GM12878 (cell line): ENCODE measurements around the gene UBLCP1. TPM values are rescaled to one million over a fixed set of nuclear protein-coding genes. Genes with fewer than 3 reads are reported as not detected.

ENCODE experiments used
- ATAC-seq: fragments of 200-7000 bp; cut with Tn5 transposase; 3 replicates; pipeline ENCODE4 v1.9.1; 2020; ENCODE audit warnings: mild to moderate bottlenecking, moderate library complexity
- BruUV-seq: library from RNA; stranded (reverse); fragments of 400-500 nt; replicated peaks from 2 replicates; lab custom pipeline; 2021; lab: Mats Ljungman, UMichigan
- CTCF ChIA-PET: fragments of 300-600 bp; sonication (Branson Sonifier 250); formaldehyde crosslinking; extraction: SDS; loops from one replicate; lab custom pipeline; 2021; ENCODE audit warnings: inconsistent platforms; lab: Yijun Ruan, JAX
- POLR2A ChIA-PET: fragments of 350-600 bp; formaldehyde crosslinking; extraction: SDS; loops from one replicate; lab custom pipeline; 2021; ENCODE audit warnings: inconsistent platforms; lab: Charles Lee
- RAD21 ChIA-PET: fragments of 300-600 bp; sonication (Branson Sonifier 250); formaldehyde crosslinking; loops from one replicate; lab custom pipeline; 2023; ENCODE audit warnings: antibody characterized with exemption; ENCODE audit not compliant: unreplicated experiment; lab: Charles Lee
- SMC1A ChIA-PET: fragments of 300-600 bp; sonication (Branson Sonifier 250); formaldehyde crosslinking; loops from one replicate; lab custom pipeline; 2023; ENCODE audit not compliant: unreplicated experiment, uncharacterized antibody; lab: Charles Lee
- DNase-seq: peaks from one replicate; pipeline ENCODE4 v3.0.0-alpha.2; 2011; ENCODE audit warnings: low read depth, low spot score
- FAIRE-seq: peaks from 3 replicates; lab custom pipeline; 2011; peaks lifted over from hg19 to GRCh38; lab: Jason Lieb, UNC
- H2AFZ ChIP-seq: 2 replicates; pipeline ENCODE4 v1.6.0; 2011; ENCODE audit warnings: low read depth, low read length, control low read depth; ENCODE audit not compliant: control insufficient read depth
- H3K27ac ChIP-seq: 2 replicates; pipeline ENCODE4 v1.5.1; 2011; ENCODE audit warnings: control low read depth; ENCODE audit not compliant: control insufficient read depth, insufficient read depth
- H3K27me3 ChIP-seq, 2 experiments: replicated peaks in 1 of 2; 2 replicates each; pipeline versions ENCODE4 v1.6.0 to v1.6.1; 2011; ENCODE audit warnings: low read length in 1 of 2; ENCODE audit not compliant: control insufficient read depth in 2 of 2, insufficient read depth in 2 of 2
- H3K36me3 ChIP-seq, 2 experiments: 2 replicates each; pipeline ENCODE4 v1.5.1; 2011; ENCODE audit warnings: low read length in 1 of 2; ENCODE audit not compliant: control insufficient read depth in 2 of 2, insufficient read depth in 2 of 2
- H3K4me1 ChIP-seq: 2 replicates; pipeline ENCODE4 v1.6.1; 2011; ENCODE audit warnings: mild to moderate bottlenecking, low read length, moderate library complexity, mixed read lengths; ENCODE audit not compliant: control insufficient read depth, insufficient read depth
- H3K4me2 ChIP-seq: 2 replicates; pipeline ENCODE4 v1.6.0; 2011; ENCODE audit warnings: control low read depth; ENCODE audit not compliant: control insufficient read depth, insufficient read depth
- H3K4me3 ChIP-seq: fragments of 200-600 bp; sonication (generic); 2 replicates; pipeline ENCODE4 v1.5.1; 2016
- H3K79me2 ChIP-seq: 2 replicates; pipeline ENCODE4 v1.6.0; 2011; ENCODE audit warnings: low read length; ENCODE audit not compliant: control insufficient read depth, insufficient read depth
- H3K9ac ChIP-seq: 2 replicates; pipeline ENCODE4 v1.8.0; 2011; ENCODE audit warnings: low read length, control low read depth, mixed read lengths; ENCODE audit not compliant: control insufficient read depth, insufficient read depth
- H3K9me3 ChIP-seq: replicated peaks from 3 replicates; pipeline ENCODE4 v1.5.1; 2011; ENCODE audit warnings: mild to moderate bottlenecking, low read length; ENCODE audit not compliant: control insufficient read depth, insufficient read depth
- H4K20me1 ChIP-seq: 2 replicates; pipeline ENCODE4 v1.6.0; 2011; ENCODE audit not compliant: control insufficient read depth, insufficient read depth
- CBX3 ChIP-seq: fragments of 200-600 bp; sonication (generic); IDR thresholded peaks from 2 replicates; pipeline ENCODE4 v1.6.1; 2016; ENCODE audit warnings: low read depth, borderline replicate concordance
- CHD2 ChIP-seq: IDR thresholded peaks from 2 replicates; pipeline ENCODE4 v1.6.1; 2011; ENCODE audit warnings: low read depth, low read length, improper control_type of control experiment, borderline replicate concordance
- CREB1 ChIP-seq: IDR thresholded peaks from 2 replicates; pipeline ENCODE4 v1.6.1; 2012; ENCODE audit warnings: low read depth, mild to moderate bottlenecking, inconsistent platforms
- DPF2 ChIP-seq: fragments of 450-650 bp; IDR thresholded peaks from 2 replicates; pipeline ENCODE4 v1.6.1; 2017; ENCODE audit warnings: mild to moderate bottlenecking
- ELK1 ChIP-seq: IDR thresholded peaks from 2 replicates; pipeline ENCODE4 v1.6.1; 2012; ENCODE audit warnings: low read depth, low read length, improper control_type of control experiment
- ETV6 ChIP-seq, 2 experiments: fragments of 450-650 bp in 1 of 2; IDR thresholded peaks in 1 of 2; conservative IDR thresholded peaks in 1 of 2; 2 replicates each; pipeline ENCODE4 v1.6.1; 2014; ENCODE audit warnings: antibody characterized with exemption in 1 of 2, borderline replicate concordance in 1 of 2, low read depth in 1 of 2, mild to moderate bottlenecking in 1 of 2, moderate library complexity in 1 of 2
- EZH2 ChIP-seq: IDR thresholded peaks from 2 replicates; pipeline ENCODE4 v1.6.1; 2012; ENCODE audit warnings: low read depth, mild to moderate bottlenecking, control low read depth, inconsistent platforms, low read length, borderline replicate concordance; ENCODE audit not compliant: control insufficient read depth
- IKZF1 ChIP-seq: fragments of 450-650 bp; conservative IDR thresholded peaks from 2 replicates; pipeline ENCODE4 v1.6.1; 2017; ENCODE audit warnings: antibody characterized with exemption, mild to moderate bottlenecking
- KLF5 ChIP-seq: fragments of 450-650 bp; IDR thresholded peaks from 2 replicates; pipeline ENCODE4 v1.6.1; 2014; ENCODE audit warnings: mild to moderate bottlenecking; ENCODE audit not compliant: partially characterized antibody
- NFYA ChIP-seq: IDR thresholded peaks from 2 replicates; pipeline ENCODE4 v1.6.1; 2011; ENCODE audit warnings: low read depth, mild to moderate bottlenecking, low read length, improper control_type of control experiment, borderline replicate concordance
- PAX8 ChIP-seq: fragments of 450-650 bp; IDR thresholded peaks from 2 replicates; pipeline ENCODE4 v1.6.1; 2017; ENCODE audit warnings: mild to moderate bottlenecking, moderate library complexity
- PBX3 ChIP-seq: IDR thresholded peaks from 2 replicates; pipeline ENCODE4 v1.6.1; 2011; ENCODE audit warnings: mild to moderate bottlenecking, low read depth, low read length, moderate library complexity; ENCODE audit not compliant: insufficient replicate concordance
- RAD51 ChIP-seq: fragments of 450-650 bp; IDR thresholded peaks from 2 replicates; pipeline ENCODE4 v1.6.1; 2016; ENCODE audit warnings: moderate library complexity, mild to moderate bottlenecking, inconsistent platforms
- SMAD1 ChIP-seq: fragments of 450-650 bp; IDR thresholded peaks from 2 replicates; pipeline ENCODE4 v1.6.1; 2018; ENCODE audit warnings: mild to moderate bottlenecking, low read depth; ENCODE audit not compliant: partially characterized antibody
- ZNF274 ChIP-seq: IDR thresholded peaks from one replicate; pipeline ENCODE4 v1.8.0; 2011; ENCODE audit not compliant: insufficient read length, insufficient read depth
- WGBS: methylation state at CpG from one replicate; pipeline ENCODE4 v1.1.6; 2016; ENCODE audit warnings: low lambda C conversion rate; ENCODE audit not compliant: insufficient replicate concordance, insufficient coverage; ENCODE audit errors: missing lambda C conversion rate; 5-methylcytosine and 5-hydroxymethylcytosine counted together
- in situ Hi-C: fragments of 300-500 bp; cut with MboI; formaldehyde crosslinking; loops from 9 replicates; pipeline ENCODE4 v1.14.3; 2018; ENCODE audit warnings: mixed read lengths
- intact Hi-C: fragments of 100-400 bp; cut with micrococcal nuclease; formaldehyde crosslinking; loops from one replicate; pipeline ENCODE4 v1.14.2; 2022; ENCODE audit not compliant: unreplicated experiment
- polyA plus RNA-seq, 11 experiments: library from polyadenylated mRNA; depleted of rRNA in 4 of 11; unstranded in 6 of 11; stranded (reverse) in 5 of 11; fragments of >200 nt; fragmentation: Nextera tagmentation in 4 of 11; fragmentation: Illumina TruSeq in 1 of 11; extraction: Ambion mirVana in 4 of 11; extraction: Trizol in 1 of 11; gene quantifications; 1 replicate in 1 of 11; 2 replicates in 10 of 11; pipeline versions ENCODE4 v1.2.1 to v1.2.3, GENCODE V29; 2011 to 2016; ENCODE audit warnings: inconsistent platforms in 2 of 11, missing spikeins in 2 of 11, low read depth in 1 of 11
- total RNA-seq, 4 experiments: library from RNA; depleted of rRNA in 3 of 4; stranded (reverse); fragments of >200 nt in 3 of 4; fragmentation: Illumina TruSeq in 1 of 4; extraction: Trizol in 1 of 4; gene quantifications; 2 replicates each; pipeline versions ENCODE4 v1.2.1 to v1.2.3, GENCODE V29; 2013 to 2021
- TF ChIP-seq, protein P1 (sequence below): IDR thresholded peaks from 2 replicates; pipeline ENCODE4 v1.6.1; 2011; ENCODE audit warnings: low read depth, mild to moderate bottlenecking, low read length, moderate library complexity, borderline replicate concordance; ENCODE audit errors: extremely low read depth

UBLCP1 gene
- total and polyA plus RNA-seq, 10 of the 15 experiments (the other 5 are each of a cell fraction or from before 2014, with no cell fraction given): 18.8 to 44.2 (median 32.1) TPM

- no peak overlapping the region for H3K4me3 ChIP-seq
- ChIA-PET RAD21 (interaction anchor here (0.7 to 3.3 kb wide), 15 partner anchors 28 to 653 kb away, joined by 3 to 38 read pairs (median 5); no protein-coding TSS in a partner anchor), POLR2A (interaction anchor here (0.6 to 1.4 kb wide), 5 partner anchors 52 to 98 kb away, joined by 3 to 6 read pairs (median 5); no protein-coding TSS in a partner anchor), CTCF (interaction anchor here (0.7 to 3.4 kb wide), 20 partner anchors 9 to 653 kb away, joined by 3 to 60 read pairs (median 6); no protein-coding TSS in a partner anchor), SMC1A (interaction anchor here (0.6 to 4.5 kb wide), 24 partner anchors 8 to 653 kb away, joined by 3 to 74 read pairs (median 4); no protein-coding TSS in a partner anchor)
- no peaks in the 10 kb centered on the region for H3K27me3 ChIP-seq
- in situ Hi-C loops: no loop called here
- ATAC-seq (no peak), DNase-seq (no peak), FAIRE-seq (no peak)
- no peaks in the 10 kb centered on the region for H3K79me2 ChIP-seq
- H2AFZ ChIP-seq: no peak overlapping the region
- H3K4me2 ChIP-seq: no peak overlapping the region
- intact Hi-C loops: loop anchor here (2.0 to 10.0 kb wide), 6 partner anchors 71 to 581 kb away; partner anchors contain the start of gene ADRA1B
- no peak overlapping the region for H3K9ac ChIP-seq
- H3K9me3 ChIP-seq: no peaks in the 10 kb centered on the region; the same call in 2 of the 3 replicates
- 96% methylated on average over 1 of the region's 1 CpG for WGBS
- peaks cover 10% of the 10 kb centered on the region for H3K4me1 ChIP-seq
- no peaks in the 10 kb centered on the region for H4K20me1 ChIP-seq
- H3K27ac ChIP-seq: no peak overlapping the region
- no TSS peak for BruUV-seq
- H3K36me3 ChIP-seq: no peaks in the 10 kb centered on the region
- TF ChIP-seq RAD51 (no peak), NFYA (no peak), CHD2 (no peak), CREB1 (no peak), PBX3 (no peak), ETV6 (conservative IDR thresholded peaks at IDR 0.05 in 1 of 2, IDR thresholded peaks at IDR 0.05 in 1 of 2; ENCODE audit: borderline replicate concordance in 1 of 2, low read depth in 1 of 2) (no peak), ELK1 (no peak), PAX8 (no peak), IKZF1 (no peak), KLF5 (no peak), EZH2 (no peak), ZNF274 (no peak), DPF2 (no peak), CBX3 (no peak), SMAD1 (no peak)
- TF ChIP-seq, protein P1, sequence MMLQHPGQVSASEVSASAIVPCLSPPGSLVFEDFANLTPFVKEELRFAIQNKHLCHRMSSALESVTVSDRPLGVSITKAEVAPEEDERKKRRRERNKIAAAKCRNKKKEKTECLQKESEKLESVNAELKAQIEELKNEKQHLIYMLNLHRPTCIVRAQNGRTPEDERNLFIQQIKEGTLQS: no peak
Measured at GRCh38 chr5:159333545-159333925, 70.4 kb downstream of the UBLCP1 start.
